ENCODE results near the gene APLP2. TPM values are rescaled to one million over a fixed set of nuclear protein-coding genes. Genes with fewer than 3 reads are reported as not detected.
A peak's percentile ranks its signal among the peaks of the same experiment; 100 is the strongest.
"Not testable (repeated sequence)": the region's sequence is repeated elsewhere in the genome, so short reads cannot be mapped to it uniquely, and the experiment has no call there.

Gene APLP2
- total and polyA plus RNA-seq, 4 donors: 190 to 337 (median 233) TPM

DNA sequence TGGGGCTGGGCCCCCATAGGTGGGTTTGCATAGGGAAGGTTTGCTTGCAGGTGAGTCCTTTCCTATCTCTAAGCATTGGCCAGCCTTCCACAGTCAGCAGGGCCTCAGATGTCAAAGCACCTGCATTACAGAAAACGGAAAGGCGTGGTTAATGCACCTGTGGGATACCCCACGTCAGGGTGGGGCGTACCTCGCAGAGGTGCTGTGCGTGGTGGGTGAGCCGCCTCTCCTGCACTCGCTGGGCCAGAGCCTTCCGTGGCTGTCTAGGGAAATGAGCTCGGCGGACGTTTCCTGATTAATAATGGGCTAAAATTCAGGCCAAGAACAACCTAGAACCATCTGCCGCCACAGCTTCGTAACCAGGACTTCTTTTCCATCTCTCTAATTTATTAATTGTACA, 122.2 kb downstream of the APLP2 start (continued):
- TF ChIP-seq, protein P1, sequence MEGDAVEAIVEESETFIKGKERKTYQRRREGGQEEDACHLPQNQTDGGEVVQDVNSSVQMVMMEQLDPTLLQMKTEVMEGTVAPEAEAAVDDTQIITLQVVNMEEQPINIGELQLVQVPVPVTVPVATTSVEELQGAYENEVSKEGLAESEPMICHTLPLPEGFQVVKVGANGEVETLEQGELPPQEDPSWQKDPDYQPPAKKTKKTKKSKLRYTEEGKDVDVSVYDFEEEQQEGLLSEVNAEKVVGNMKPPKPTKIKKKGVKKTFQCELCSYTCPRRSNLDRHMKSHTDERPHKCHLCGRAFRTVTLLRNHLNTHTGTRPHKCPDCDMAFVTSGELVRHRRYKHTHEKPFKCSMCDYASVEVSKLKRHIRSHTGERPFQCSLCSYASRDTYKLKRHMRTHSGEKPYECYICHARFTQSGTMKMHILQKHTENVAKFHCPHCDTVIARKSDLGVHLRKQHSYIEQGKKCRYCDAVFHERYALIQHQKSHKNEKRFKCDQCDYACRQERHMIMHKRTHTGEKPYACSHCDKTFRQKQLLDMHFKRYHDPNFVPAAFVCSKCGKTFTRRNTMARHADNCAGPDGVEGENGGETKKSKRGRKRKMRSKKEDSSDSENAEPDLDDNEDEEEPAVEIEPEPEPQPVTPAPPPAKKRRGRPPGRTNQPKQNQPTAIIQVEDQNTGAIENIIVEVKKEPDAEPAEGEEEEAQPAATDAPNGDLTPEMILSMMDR (IDR thresholded peaks at IDR 0.05; ENCODE audit: low read depth, low read length, missing input control): no peak
- TF ChIP-seq TAF1 (conservative IDR thresholded peaks at IDR 0.05): no peak
- TF ChIP-seq, protein P2, sequence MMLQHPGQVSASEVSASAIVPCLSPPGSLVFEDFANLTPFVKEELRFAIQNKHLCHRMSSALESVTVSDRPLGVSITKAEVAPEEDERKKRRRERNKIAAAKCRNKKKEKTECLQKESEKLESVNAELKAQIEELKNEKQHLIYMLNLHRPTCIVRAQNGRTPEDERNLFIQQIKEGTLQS (IDR thresholded peaks at IDR 0.05): no peak
- TF ChIP-seq RAD21 (IDR thresholded peaks at IDR 0.05): no peak

DNA sequence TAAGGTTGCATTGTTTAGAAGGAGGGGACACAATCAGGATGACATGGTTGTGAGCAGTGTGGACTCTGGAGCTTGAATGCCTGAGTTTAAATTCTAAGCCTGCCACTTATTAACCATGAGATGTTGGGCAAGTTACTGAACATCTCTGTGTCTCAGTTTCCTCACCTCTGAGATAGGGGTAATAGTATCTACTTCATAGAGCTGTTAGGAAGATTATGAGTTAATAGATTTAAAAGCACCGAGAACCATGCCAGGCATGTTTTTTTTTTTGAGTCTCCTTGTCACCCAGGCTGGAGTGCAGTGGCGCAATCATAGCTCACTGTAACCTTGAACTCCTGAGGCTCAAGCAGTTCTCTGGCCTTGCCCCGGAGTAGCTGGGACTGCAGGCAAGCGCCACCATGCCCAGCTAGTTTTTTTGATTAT, 123.2 kb downstream of the APLP2 start:
- no peaks in the 10 kb centered on the region for H3K36me3 ChIP-seq (ENCODE audit: control insufficient read depth in 4 of 4, insufficient read depth in 3 of 4, low read depth in 1 of 4, low read length in 3 of 4)
- H3K9ac ChIP-seq (ENCODE audit: low read depth in 1 of 2, low read length in 2 of 2): no peak overlapping the region
- DNase-seq (ENCODE audit: low spot score): no peak
- H3K27me3 ChIP-seq (ENCODE audit: control insufficient read depth in 4 of 4, insufficient read depth in 4 of 4, low read length in 3 of 4): no peaks in the 10 kb centered on the region
- peaks cover 0 to 15% (median 7%) of the 10 kb centered on the region in 4 donors for H3K4me1 ChIP-seq (ENCODE audit: control insufficient read depth in 4 of 4, insufficient read depth in 4 of 4, low read length in 3 of 4)
- H3K9me3 ChIP-seq (ENCODE audit: control insufficient read depth in 4 of 4, low read length in 3 of 4): no peaks in the 10 kb centered on the region
- 34% methylated on average over 4 of the region's 4 CpGs for WGBS
- no peak overlapping the region for H3K4me3 ChIP-seq (ENCODE audit: low read depth in 1 of 3, low read length in 3 of 3)
- TF ChIP-seq, protein P3, sequence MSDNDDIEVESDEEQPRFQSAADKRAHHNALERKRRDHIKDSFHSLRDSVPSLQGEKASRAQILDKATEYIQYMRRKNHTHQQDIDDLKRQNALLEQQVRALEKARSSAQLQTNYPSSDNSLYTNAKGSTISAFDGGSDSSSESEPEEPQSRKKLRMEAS (IDR thresholded peaks at IDR 0.05): no peak
- TF ChIP-seq FOXA1 (IDR thresholded peaks at IDR 0.05) (no peak), SP1 (IDR thresholded peaks at IDR 0.05) (peak; percentile 84), EGR1 (IDR thresholded peaks at IDR 0.05; ENCODE audit: low read depth in 2 of 2) (no peak), HNF4A (conservative IDR thresholded peaks at IDR 0.05) (peak; percentile 80 to 90), RXRA (IDR thresholded peaks at IDR 0.05) (peak; percentile 50 to 60), RAD21 (IDR thresholded peaks at IDR 0.05) (peak in 1 of 2 donors; percentile 18), NR2F2 (IDR thresholded peaks at IDR 0.05) (no peak), YY1 (IDR thresholded peaks at IDR 0.05) (no peak), FOXA2 (IDR thresholded peaks at IDR 0.05) (peak; percentile 15), GABPA (IDR thresholded peaks at IDR 0.05 in 1 of 2, conservative IDR thresholded peaks at IDR 0.05 in 1 of 2) (no peak), HNF4G (IDR thresholded peaks at IDR 0.05) (peak; percentile 67)
- TF ChIP-seq, protein P2 (IDR thresholded peaks at IDR 0.05): no peak
- TF ChIP-seq, protein P4, sequence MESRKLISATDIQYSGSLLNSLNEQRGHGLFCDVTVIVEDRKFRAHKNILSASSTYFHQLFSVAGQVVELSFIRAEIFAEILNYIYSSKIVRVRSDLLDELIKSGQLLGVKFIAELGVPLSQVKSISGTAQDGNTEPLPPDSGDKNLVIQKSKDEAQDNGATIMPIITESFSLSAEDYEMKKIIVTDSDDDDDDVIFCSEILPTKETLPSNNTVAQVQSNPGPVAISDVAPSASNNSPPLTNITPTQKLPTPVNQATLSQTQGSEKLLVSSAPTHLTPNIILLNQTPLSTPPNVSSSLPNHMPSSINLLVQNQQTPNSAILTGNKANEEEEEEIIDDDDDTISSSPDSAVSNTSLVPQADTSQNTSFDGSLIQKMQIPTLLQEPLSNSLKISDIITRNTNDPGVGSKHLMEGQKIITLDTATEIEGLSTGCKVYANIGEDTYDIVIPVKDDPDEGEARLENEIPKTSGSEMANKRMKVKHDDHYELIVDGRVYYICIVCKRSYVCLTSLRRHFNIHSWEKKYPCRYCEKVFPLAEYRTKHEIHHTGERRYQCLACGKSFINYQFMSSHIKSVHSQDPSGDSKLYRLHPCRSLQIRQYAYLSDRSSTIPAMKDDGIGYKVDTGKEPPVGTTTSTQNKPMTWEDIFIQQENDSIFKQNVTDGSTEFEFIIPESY (IDR thresholded peaks at IDR 0.05): no peak
- no peak overlapping the region for H3K27ac ChIP-seq (ENCODE audit: low read depth in 1 of 2, low read length in 2 of 2)

DNA sequence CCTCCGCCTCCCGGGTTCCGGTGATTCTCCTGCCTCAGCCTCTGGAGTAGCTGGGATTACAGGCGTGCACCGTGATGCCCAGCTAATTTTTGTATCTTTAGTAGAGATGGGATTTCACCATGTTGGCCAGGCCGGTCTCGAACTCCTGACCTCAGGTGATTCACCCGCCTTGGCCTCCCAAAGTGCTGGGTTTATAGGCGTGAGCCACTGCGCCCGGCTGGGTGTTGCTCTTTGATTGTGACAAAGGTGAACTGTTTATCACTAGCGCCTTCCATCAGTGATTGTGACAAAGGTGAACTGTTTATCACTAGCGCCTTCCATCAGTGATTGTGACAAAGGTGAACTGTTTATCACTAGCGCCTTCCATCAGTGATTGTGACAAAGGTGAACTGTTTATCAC, 123.9 kb downstream of the APLP2 start:
- H3K4me1 ChIP-seq (ENCODE audit: control insufficient read depth in 4 of 4, insufficient read depth in 4 of 4, low read length in 3 of 4): peaks cover 0 to 15% (median 7%) of the 10 kb centered on the region in 4 donors
- peak in 1 of 2 donors; percentile 9 for TF ChIP-seq RXRA (IDR thresholded peaks at IDR 0.05)
- not testable (repeated sequence) for DNase-seq (ENCODE audit: low spot score); H3K27ac ChIP-seq (ENCODE audit: low read depth in 1 of 2, low read length in 2 of 2); H3K4me3 ChIP-seq (ENCODE audit: low read depth in 1 of 3, low read length in 3 of 3); H3K36me3 ChIP-seq (ENCODE audit: control insufficient read depth in 4 of 4, insufficient read depth in 3 of 4, low read depth in 1 of 4, low read length in 3 of 4); H3K27me3 ChIP-seq (ENCODE audit: control insufficient read depth in 4 of 4, insufficient read depth in 4 of 4, low read length in 3 of 4); H3K9me3 ChIP-seq (ENCODE audit: control insufficient read depth in 4 of 4, low read length in 3 of 4); H3K9ac ChIP-seq (ENCODE audit: low read depth in 1 of 2, low read length in 2 of 2)
- 89% methylated on average over 14 of the region's 14 CpGs for WGBS

Small RNAs within 50 kb of the gene (small RNA-seq; reads per million reads assigned to genes)
- gene RF00015 (not detected), gene RPL34P21 (not detected)

Other genes with a start within 250 kb of the APLP2 start
- gene NFRKB, start 174.3 kb upstream of the APLP2 start, total RNA-seq: 10 to 100 TPM in 1 of 2 donors, 1 to 10 TPM in 1; 8.2 to 20.1 TPM
- 1 to 10 TPM; 5.2 to 9.5 TPM for gene NFRKB, start 174.3 kb upstream of the APLP2 start, polyA plus RNA-seq
- 1 to 10 TPM; 4.9 to 7.2 TPM for gene PRDM10, start 67.1 kb upstream of the APLP2 start, total RNA-seq
- 1 to 10 TPM; 1.4 to 2.9 TPM for gene PRDM10, start 67.1 kb upstream of the APLP2 start, polyA plus RNA-seq
- 1 to 10 TPM; 2.8 to 5.9 TPM for gene ST14, start 89.9 kb downstream of the APLP2 start, total RNA-seq
- gene ST14, start 89.9 kb downstream of the APLP2 start, polyA plus RNA-seq: 1 to 10 TPM; 4.0 to 5.0 TPM
- 10 to 100 TPM; 24.2 to 33.9 TPM for gene ZBTB44, start 245.0 kb downstream of the APLP2 start, total RNA-seq
- 1 to 10 TPM; 4.7 to 9.8 TPM for gene ZBTB44, start 245.0 kb downstream of the APLP2 start, polyA plus RNA-seq